H1 (cell line): ENCODE results near the gene PPP1R13B. TPM values are rescaled to one million over a fixed set of nuclear protein-coding genes. Genes with fewer than 3 reads are reported as not detected.

Experiments used
- CTCF ChIA-PET: fragments of 300-600 bp; sonication (Branson Sonifier 250); formaldehyde crosslinking; loops from one replicate; lab custom pipeline; 2021; ENCODE audit not compliant: partially characterized antibody; lab: Charles Lee
- POLR2A ChIA-PET: fragments of 300-600 bp; sonication (Branson Sonifier 250); formaldehyde crosslinking; loops from one replicate; lab custom pipeline; 2021; ENCODE audit warnings: inconsistent platforms; ENCODE audit not compliant: partially characterized antibody; lab: Charles Lee
- DNase-seq, 2 experiments: peaks; one replicate each; pipeline versions ENCODE4 v3.0.0 to v3.0.0-alpha.2; 2010 to 2022; ENCODE audit warnings: low spot score in 2 of 2, low read depth in 1 of 2, mixed read lengths in 1 of 2
- FAIRE-seq: peaks from 2 replicates; lab custom pipeline; 2011; peaks lifted over from hg19 to GRCh38; lab: Jason Lieb, UNC
- H2AFZ ChIP-seq: 2 replicates; pipeline ENCODE4 v1.8.1; 2012; ENCODE audit warnings: low read length, inconsistent platforms
- H2AK5ac ChIP-seq: 2 replicates; pipeline ENCODE4 v1.6.1; 2013; ENCODE audit warnings: low read depth, low read length
- H2BK120ac ChIP-seq: replicated peaks from 2 replicates; pipeline ENCODE3; 2013; ENCODE audit warnings: low read depth, low read length, inconsistent platforms
- H2BK12ac ChIP-seq: 2 replicates; pipeline ENCODE4 v1.6.1; 2013; ENCODE audit warnings: low read depth, low read length
- H2BK15ac ChIP-seq: 2 replicates; pipeline ENCODE4 v1.6.1; 2013; ENCODE audit warnings: low read length
- H2BK20ac ChIP-seq: 2 replicates; pipeline ENCODE4 v1.6.1; 2013; ENCODE audit warnings: low read length
- H2BK5ac ChIP-seq: 2 replicates; pipeline ENCODE4 v1.6.1; 2013; ENCODE audit warnings: low read depth, low read length
- H3K14ac ChIP-seq: 2 replicates; pipeline ENCODE4 v1.6.1; 2013; ENCODE audit warnings: inconsistent platforms; ENCODE audit not compliant: insufficient read length
- H3K18ac ChIP-seq: 2 replicates; pipeline ENCODE4 v1.6.1; 2013; ENCODE audit warnings: low read length; ENCODE audit errors: extremely low read depth
- H3K23ac ChIP-seq: 2 replicates; pipeline ENCODE4 v1.6.1; 2013; ENCODE audit warnings: inconsistent platforms; ENCODE audit not compliant: insufficient read length
- H3K23me2 ChIP-seq: 2 replicates; pipeline ENCODE4 v1.6.1; 2013; ENCODE audit warnings: low read depth, low read length
- H3K27ac ChIP-seq: 2 replicates; pipeline ENCODE4 v1.6.1; 2011; ENCODE audit warnings: low read depth, low read length, inconsistent platforms
- H3K27me3 ChIP-seq, 4 experiments: replicated peaks in 1 of 4; 1 replicate in 1 of 4; 2 replicates in 3 of 4; pipeline versions ENCODE4 v1.6.1 to v1.8.1; 2011 to 2013; ENCODE audit warnings: low read length in 3 of 4, mild to moderate bottlenecking in 3 of 4, inconsistent platforms in 2 of 4, mixed read lengths in 2 of 4, moderate library complexity in 1 of 4; ENCODE audit not compliant: control insufficient read depth in 3 of 4, insufficient read depth in 3 of 4; ENCODE audit errors: extremely low read depth in 1 of 4
- H3K36me3 ChIP-seq, 4 experiments: 2 replicates each; pipeline versions ENCODE4 v1.6.1 to v1.8.1; 2011 to 2013; ENCODE audit warnings: mild to moderate bottlenecking in 4 of 4, low read length in 3 of 4, moderate library complexity in 2 of 4, control low read depth in 1 of 4, inconsistent platforms in 1 of 4; ENCODE audit not compliant: insufficient read depth in 4 of 4, control insufficient read depth in 2 of 4
- H3K4ac ChIP-seq: replicated peaks from 2 replicates; pipeline ENCODE3; 2013; ENCODE audit warnings: low read length, low read depth, mixed read lengths, inconsistent platforms; ENCODE audit not compliant: insufficient read length
- H3K4me1 ChIP-seq, 4 experiments: replicated peaks in 1 of 4; 1 replicate in 1 of 4; 2 replicates in 3 of 4; pipeline versions ENCODE4 v1.6.1 to v1.8.1; 2011 to 2013; ENCODE audit warnings: low read length in 3 of 4, inconsistent platforms in 2 of 4, mixed read lengths in 1 of 4; ENCODE audit not compliant: insufficient read depth in 4 of 4, control insufficient read depth in 3 of 4
- H3K4me2 ChIP-seq, 2 experiments: 2 replicates each; pipeline versions ENCODE4 v1.6.1 to v1.8.1; 2011 to 2013; ENCODE audit warnings: low read depth in 2 of 2, low read length in 2 of 2, control low read depth in 1 of 2, inconsistent platforms in 1 of 2, mild to moderate bottlenecking in 1 of 2; ENCODE audit not compliant: insufficient read depth in 1 of 2
- H3K4me3 ChIP-seq, 4 experiments: fragments of 200-600, 300-600 bp in 1 of 4; sonication (generic), shearing (Covaris generic), sonication (Bioruptor Twin) in 1 of 4; 2 replicates each; pipeline versions ENCODE4 v1.5.1 to v1.8.1; 2011 to 2016; ENCODE audit warnings: low read length in 4 of 4, low read depth in 3 of 4, control low read depth in 2 of 4, inconsistent platforms in 2 of 4, mild to moderate bottlenecking in 2 of 4, mixed read lengths in 1 of 4, moderate library complexity in 1 of 4; ENCODE audit not compliant: insufficient read depth in 2 of 4; ENCODE audit errors: extremely low read depth in 1 of 4
- H3K56ac ChIP-seq: replicated peaks from 2 replicates; pipeline ENCODE3; 2013; ENCODE audit warnings: low read depth, mild to moderate bottlenecking, mixed read lengths, low read length, inconsistent platforms; ENCODE audit not compliant: insufficient read length
- H3K79me1 ChIP-seq: 2 replicates; pipeline ENCODE4 v1.6.1; 2013; ENCODE audit warnings: low read depth, low read length, control low read depth
- H3K79me2 ChIP-seq, 2 experiments: 2 replicates each; pipeline versions ENCODE4 v1.6.1 to v1.8.1; 2012 to 2013; ENCODE audit warnings: low read length in 2 of 2, mild to moderate bottlenecking in 2 of 2, inconsistent platforms in 1 of 2; ENCODE audit not compliant: insufficient read depth in 2 of 2, control insufficient read depth in 1 of 2
- H3K9ac ChIP-seq, 4 experiments: replicated peaks in 1 of 4; 1 replicate in 1 of 4; 2 replicates in 3 of 4; pipeline versions ENCODE4 v1.6.1 to v1.8.1; 2011 to 2013; ENCODE audit warnings: low read depth in 3 of 4, low read length in 3 of 4, control low read depth in 2 of 4, mild to moderate bottlenecking in 2 of 4, moderate library complexity in 2 of 4, inconsistent platforms in 1 of 4; ENCODE audit errors: extremely low read depth in 1 of 4
- H3K9me3 ChIP-seq, 2 experiments: 2 replicates each; pipeline versions ENCODE4 v1.6.1 to v1.8.1; 2012 to 2013; ENCODE audit warnings: mild to moderate bottlenecking in 2 of 2, moderate library complexity in 2 of 2, control low read depth in 1 of 2, inconsistent platforms in 1 of 2, low read depth in 1 of 2, low read length in 1 of 2, mixed read lengths in 1 of 2; ENCODE audit not compliant: insufficient read depth in 2 of 2
- H4K20me1 ChIP-seq, 2 experiments: replicated peaks in 1 of 2; 2 replicates each; pipeline versions ENCODE3 to v1.8.1; 2011 to 2013; ENCODE audit warnings: inconsistent platforms in 2 of 2, low read length in 2 of 2, mild to moderate bottlenecking in 1 of 2; ENCODE audit not compliant: insufficient read depth in 2 of 2, control insufficient read depth in 1 of 2
- H4K5ac ChIP-seq: 2 replicates; pipeline ENCODE4 v1.6.1; 2013; ENCODE audit warnings: low read length, low read depth, mixed read lengths, inconsistent platforms; ENCODE audit not compliant: insufficient read length
- H4K8ac ChIP-seq: 2 replicates; pipeline ENCODE4 v1.8.0; 2013; ENCODE audit warnings: mild to moderate bottlenecking, moderate library complexity, low read length, inconsistent platforms; ENCODE audit not compliant: insufficient read depth; ENCODE audit errors: extremely low read depth
- H4K91ac ChIP-seq: replicated peaks from 2 replicates; pipeline ENCODE3; 2013; ENCODE audit warnings: low read length, mixed read lengths, inconsistent platforms; ENCODE audit not compliant: insufficient read length
- ASH2L ChIP-seq: fragments of 200-600, 300-600 bp; sonication (generic); IDR thresholded peaks from one replicate; pipeline ENCODE4 v1.7.1; 2017; ENCODE audit warnings: low read length
- CEBPB ChIP-seq: IDR thresholded peaks from 2 replicates; pipeline ENCODE4 v1.6.1; 2012; ENCODE audit warnings: low read depth, low read length
- CHD2 ChIP-seq: IDR thresholded peaks from 2 replicates; pipeline ENCODE4 v1.6.1; 2012; ENCODE audit warnings: low read length, improper control_type of control experiment
- CTBP2 ChIP-seq: IDR thresholded peaks from 2 replicates; pipeline ENCODE4 v1.7.0; 2011; ENCODE audit warnings: borderline replicate concordance, mild to moderate bottlenecking, moderate library complexity, mixed read lengths, low read length; ENCODE audit not compliant: insufficient read depth, insufficient read length
- GABPA ChIP-seq: IDR thresholded peaks from 2 replicates; pipeline ENCODE4 v1.6.1; 2011; ENCODE audit warnings: mild to moderate bottlenecking, low read length, moderate library complexity, borderline replicate concordance; ENCODE audit not compliant: insufficient read depth
- GTF2F1 ChIP-seq: IDR thresholded peaks from 2 replicates; pipeline ENCODE4 v1.6.1; 2012; ENCODE audit warnings: low read depth, low read length, improper control_type of control experiment, borderline replicate concordance
- KDM5A ChIP-seq: fragments of 200-600 bp; IDR thresholded peaks from 2 replicates; pipeline ENCODE4 v1.7.1; 2012; ENCODE audit warnings: mild to moderate bottlenecking, low read length, inconsistent platforms, mixed read lengths
- RFX5 ChIP-seq: IDR thresholded peaks from 2 replicates; pipeline ENCODE4 v1.6.1; 2011; ENCODE audit warnings: low read depth, low read length, improper control_type of control experiment, borderline replicate concordance
- RNF2 ChIP-seq: fragments of 200-900, 300-1000 bp; sonication (generic); IDR thresholded peaks from 2 replicates; pipeline ENCODE4 v1.7.1; 2016; ENCODE audit warnings: borderline replicate concordance, low read depth, mild to moderate bottlenecking, antibody characterized with exemption, low read length; ENCODE audit not compliant: poor library complexity, severe bottlenecking; ENCODE audit errors: missing control alignments
- SIRT6 ChIP-seq: IDR thresholded peaks from one replicate; pipeline ENCODE4 v1.7.1; 2012; ENCODE audit warnings: low read length, inconsistent platforms
- TEAD4 ChIP-seq: IDR thresholded peaks from 2 replicates; pipeline ENCODE4 v1.6.1; 2012; ENCODE audit warnings: low read depth, low read length, inconsistent platforms, mixed read lengths
- YY1 ChIP-seq: IDR thresholded peaks from 2 replicates; pipeline ENCODE4 v1.6.1; 2011; ENCODE audit warnings: low read depth, mild to moderate bottlenecking, low read length
- WGBS, 2 experiments: shearing (Covaris generic) in 1 of 2; methylation state at CpG; one replicate each; pipeline versions ENCODE4 v1.1.6 to v1.1.7; 2013 to 2015; ENCODE audit warnings: low lambda C conversion rate in 2 of 2, mixed read lengths in 2 of 2, inconsistent platforms in 1 of 2, low coverage in 1 of 2, missing lambda C conversion rate in 1 of 2; ENCODE audit not compliant: insufficient replicate concordance in 2 of 2, insufficient coverage in 1 of 2, insufficient read length in 1 of 2; ENCODE audit errors: extremely low coverage in 1 of 2, missing lambda C conversion rate in 1 of 2; 5-methylcytosine and 5-hydroxymethylcytosine counted together
- polyA plus RNA-seq, 7 experiments: library from polyadenylated mRNA; depleted of rRNA in 3 of 7; stranded (reverse) in 5 of 7; unstranded in 2 of 7; fragments of >200 nt in 5 of 7; fragments of 200-250 nt in 2 of 7; gene quantifications; 1 replicate in 5 of 7; 2 replicates in 1 of 7; 4 replicates in 1 of 7; pipeline versions ENCODE4 v1.2.1 to v1.2.3, GENCODE V29; 2011 to 2013; ENCODE audit warnings: missing spikeins in 2 of 7, mixed read lengths in 2 of 7
- total RNA-seq: library from RNA; stranded (reverse); fragmentation: NEBNext Ultra II Directional; extraction: Animal tissue kit (Norgen Biotek cat#: 25700); gene quantifications from 2 replicates; pipeline ENCODE4 v1.2.1, GENCODE V29; 2021
- TF ChIP-seq, protein P1 (sequence below): IDR thresholded peaks from 2 replicates; pipeline ENCODE4 v1.6.1; 2012; ENCODE audit warnings: inconsistent platforms
- TF ChIP-seq, protein P2 (sequence below): IDR thresholded peaks from 2 replicates; pipeline ENCODE4 v1.6.1; 2012; ENCODE audit warnings: inconsistent platforms

PPP1R13B gene
- total and polyA plus RNA-seq, 2 of the 8 experiments (the other 6 are each of a cell fraction or from before 2014, with no cell fraction given): 2.6 to 8.9 TPM

DNA sequence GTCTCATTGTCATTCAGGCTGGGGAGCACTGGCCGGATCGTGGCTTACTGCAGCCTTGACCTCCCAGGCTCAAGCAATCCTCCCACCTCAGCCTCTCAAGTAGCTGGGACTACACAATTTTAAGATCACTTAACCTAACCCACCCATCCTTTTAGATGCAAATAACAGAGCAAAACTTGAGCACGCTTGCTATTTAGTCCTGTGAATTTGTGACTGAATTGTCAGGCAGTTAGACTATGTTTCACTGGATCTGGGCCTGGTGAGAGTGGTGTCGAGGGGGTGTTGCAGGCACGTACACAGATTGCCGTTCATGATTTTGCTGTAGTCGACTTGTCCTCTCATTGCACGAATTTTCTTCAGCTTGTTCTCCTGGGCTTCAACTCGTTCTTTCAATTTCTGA, 93.6 kb downstream of the PPP1R13B start:
- H4K91ac ChIP-seq: no peak overlapping the region
- H3K9me3 ChIP-seq: no peaks in the 10 kb centered on the region
- H3K79me2 ChIP-seq: no peaks in the 10 kb centered on the region
- no peak overlapping the region for H3K9ac ChIP-seq
- H2AK5ac ChIP-seq: no peak overlapping the region
- no peak overlapping the region for H2BK5ac ChIP-seq
- no peak overlapping the region for H3K4me2 ChIP-seq
- H4K20me1 ChIP-seq: no peaks in the 10 kb centered on the region
- H4K5ac ChIP-seq: no peak overlapping the region
- FAIRE-seq: no peak
- H3K23me2 ChIP-seq: no peaks in the 10 kb centered on the region
- H3K27ac ChIP-seq: no peak overlapping the region
- no peak overlapping the region for H2BK12ac ChIP-seq
- H3K4me1 ChIP-seq: no peaks in the 10 kb centered on the region
- H3K23ac ChIP-seq: no peak overlapping the region
- WGBS, 2 experiments: 83% methylated on average over 9 of the region's 9 CpGs; no CpG with 5 or more reads in 1 of the 2 experiments
- no peak overlapping the region for H3K18ac ChIP-seq
- H3K79me1 ChIP-seq: no peaks in the 10 kb centered on the region
- DNase-seq: no peak
- H2BK20ac ChIP-seq: no peak overlapping the region
- H3K4me3 ChIP-seq: no peak overlapping the region
- ChIA-PET CTCF (interaction anchor here (0.9 kb wide), 2 partner anchors 9 to 228 kb away, joined by 3 to 5 read pairs; no protein-coding TSS in a partner anchor), POLR2A (interaction anchor here (1.2 kb wide), 1 partner anchor 36 kb away, joined by 3 read pairs; no protein-coding TSS in a partner anchor)
- no peak overlapping the region for H2AFZ ChIP-seq
- H3K36me3 ChIP-seq: no peaks in the 10 kb centered on the region
- H3K56ac ChIP-seq: no peak overlapping the region
- H3K4ac ChIP-seq: no peak overlapping the region
- no peak overlapping the region for H2BK120ac ChIP-seq
- H3K27me3 ChIP-seq: no peaks in the 10 kb centered on the region
- H3K14ac ChIP-seq: no peak overlapping the region
- H4K8ac ChIP-seq: no peak overlapping the region
- H2BK15ac ChIP-seq: no peak overlapping the region
- TF ChIP-seq RNF2 (no peak), GTF2F1 (no peak), SIRT6 (no peak), CEBPB (no peak), ASH2L (no peak), GABPA (no peak), CTBP2 (no peak), KDM5A (no peak), YY1 (no peak), RFX5 (no peak), CHD2 (no peak), TEAD4 (no peak)
- TF ChIP-seq, protein P1, sequence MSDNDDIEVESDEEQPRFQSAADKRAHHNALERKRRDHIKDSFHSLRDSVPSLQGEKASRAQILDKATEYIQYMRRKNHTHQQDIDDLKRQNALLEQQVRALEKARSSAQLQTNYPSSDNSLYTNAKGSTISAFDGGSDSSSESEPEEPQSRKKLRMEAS: no peak
- TF ChIP-seq, protein P2, sequence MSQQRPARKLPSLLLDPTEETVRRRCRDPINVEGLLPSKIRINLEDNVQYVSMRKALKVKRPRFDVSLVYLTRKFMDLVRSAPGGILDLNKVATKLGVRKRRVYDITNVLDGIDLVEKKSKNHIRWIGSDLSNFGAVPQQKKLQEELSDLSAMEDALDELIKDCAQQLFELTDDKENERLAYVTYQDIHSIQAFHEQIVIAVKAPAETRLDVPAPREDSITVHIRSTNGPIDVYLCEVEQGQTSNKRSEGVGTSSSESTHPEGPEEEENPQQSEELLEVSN: no peak
